ENCODE data around the gene TRIP6.
"Not testable (repeated sequence)": the region's sequence is repeated elsewhere in the genome, so short reads cannot be mapped to it uniquely, and the experiment has no call there.

Gene TRIP6

GRCh38 chr7:100910443-100910842 lies 43.3 kb downstream of the TRIP6 start:
- FAIRE-seq; DNase-seq (ENCODE audit: low spot score): not testable (repeated sequence)

DNA sequence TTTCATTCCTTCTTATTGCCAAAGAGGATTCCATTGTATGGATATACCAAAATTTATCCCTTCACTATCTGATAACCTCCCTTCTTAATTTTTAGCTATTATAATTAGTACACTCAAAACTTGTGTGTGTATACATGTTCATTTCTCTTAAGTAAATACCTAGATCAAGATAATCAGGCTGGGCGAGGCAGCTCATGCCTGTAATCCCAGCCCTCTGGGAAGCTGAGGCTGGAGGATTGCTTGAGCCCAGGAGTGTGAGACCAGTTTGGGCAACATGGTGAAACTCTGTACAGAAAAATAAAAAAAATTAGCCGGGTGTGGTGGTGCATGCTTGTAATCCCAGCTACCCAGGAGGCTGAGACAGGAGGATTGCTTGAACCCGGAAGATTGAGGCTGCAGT lies 44.3 kb downstream of the TRIP6 start:
- DNase-seq (ENCODE audit: low spot score): no peak
- no peak for FAIRE-seq

GRCh38 chr7:100914208-100914878 lies 47.2 kb downstream of the TRIP6 start:
- FAIRE-seq: no peak

DNA sequence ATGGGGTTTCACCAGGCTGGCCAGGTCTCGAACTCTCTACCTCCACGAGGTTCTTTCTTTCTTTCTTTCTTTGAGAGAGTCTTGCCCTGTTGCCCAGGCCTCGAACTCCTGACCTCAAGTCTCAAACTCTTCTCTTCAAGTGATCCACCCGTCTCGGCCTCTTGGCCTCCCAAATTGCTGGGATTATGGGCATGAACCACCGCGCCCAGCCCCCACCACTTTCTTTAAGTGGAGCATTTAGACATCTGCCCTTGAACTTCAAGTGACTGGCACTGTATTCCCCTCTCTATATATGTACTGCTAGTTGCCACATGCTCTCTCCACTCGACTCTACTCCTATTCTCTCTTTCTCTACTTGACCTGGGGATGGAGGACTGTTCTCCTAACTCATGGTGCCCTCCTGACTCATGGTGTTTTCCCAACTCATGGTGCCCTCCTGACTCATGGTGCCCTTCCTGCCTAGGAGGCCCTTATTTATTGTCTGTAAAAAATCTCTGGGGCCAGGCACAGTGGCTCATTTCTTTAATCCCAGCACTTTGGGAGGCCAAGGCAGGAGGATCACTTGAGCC lies 47.8 kb downstream of the TRIP6 start:
- FAIRE-seq (no peak), DNase-seq (ENCODE audit: low spot score) (no peak)

More at GRCh38 chr7:100914208-100914878, 47.2 kb downstream of the TRIP6 start:
- no peak for DNase-seq (ENCODE audit: low spot score)

- not testable (repeated sequence) for FAIRE-seq; DNase-seq (ENCODE audit: low spot score)
Observed at GRCh38 chr7:100919335-100919734, 52.1 kb downstream of the TRIP6 start.

DNA sequence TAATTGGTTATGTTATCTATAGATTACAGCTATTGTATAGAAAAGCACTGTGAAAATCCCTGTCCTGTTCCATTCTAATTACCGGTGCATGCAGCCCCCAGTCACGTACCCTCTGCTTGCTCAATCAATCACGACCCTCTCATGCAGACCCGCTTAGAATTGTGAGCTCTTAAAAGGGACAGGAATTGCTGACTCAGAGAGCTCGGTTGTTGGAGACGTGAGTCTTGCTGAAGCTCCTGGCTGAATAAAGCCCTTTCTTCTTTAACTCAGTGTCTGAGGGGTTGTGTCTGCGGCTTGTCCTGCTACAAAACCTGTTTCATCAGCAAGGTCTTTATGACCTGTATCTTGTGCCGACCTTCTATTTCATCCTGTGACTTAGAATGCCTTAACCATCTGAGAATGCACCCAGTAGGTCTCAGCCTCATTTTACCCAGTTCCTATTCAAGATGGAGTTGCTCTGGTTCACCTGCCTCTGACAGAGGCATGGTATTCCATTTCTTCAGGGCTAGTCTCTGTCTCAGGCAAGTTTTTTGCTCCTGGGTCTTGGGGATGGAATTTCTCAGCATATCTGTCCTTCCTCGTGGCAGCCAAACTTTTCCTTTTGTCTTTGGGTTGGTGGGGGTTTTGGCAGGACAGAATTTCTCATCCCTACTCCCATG lies 52.7 kb downstream of the TRIP6 start:
- DNase-seq (ENCODE audit: low spot score); FAIRE-seq: not testable (repeated sequence)

- no peak for DNase-seq (ENCODE audit: low spot score)
- FAIRE-seq: no peak
Observed at GRCh38 chr7:100921039-100921438, 53.9 kb downstream of the TRIP6 start.

All from urothelium cell line (cell line).